ENCODE measurements around the gene CAPRIN2.

Gene CAPRIN2

DNA sequence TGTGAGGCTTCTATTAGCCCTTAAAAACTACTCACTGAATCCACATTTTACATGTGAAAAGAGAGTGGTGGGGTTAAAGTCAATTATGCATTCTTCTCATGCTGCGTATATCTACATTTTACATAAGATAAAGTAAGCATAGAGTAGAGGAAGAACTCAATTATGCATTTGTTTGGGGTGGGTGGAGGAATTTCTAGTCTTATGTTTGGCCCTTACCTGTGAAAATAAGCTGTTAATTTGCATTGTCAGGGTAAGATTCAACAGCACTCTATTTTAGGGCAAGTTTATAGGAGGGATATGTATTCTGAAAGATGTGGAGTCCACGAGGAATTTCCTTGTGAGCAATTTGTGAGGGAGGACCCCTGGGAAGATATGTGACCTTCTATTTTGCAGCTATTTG is 30.9 kb upstream of the CAPRIN2 start:
- H3K9me3 Mint-ChIP-seq = peaks cover 36% of the 10 kb centered on the region
- H3K4me3 Mint-ChIP-seq = no peak overlapping the region
- no peaks in the 10 kb centered on the region for H3K4me1 Mint-ChIP-seq
- H3K36me3 Mint-ChIP-seq (ENCODE audit: low read depth) = peaks cover 30% of the 10 kb centered on the region
- H3K27ac Mint-ChIP-seq = no peak overlapping the region
- TF ChIP-seq, protein P1, sequence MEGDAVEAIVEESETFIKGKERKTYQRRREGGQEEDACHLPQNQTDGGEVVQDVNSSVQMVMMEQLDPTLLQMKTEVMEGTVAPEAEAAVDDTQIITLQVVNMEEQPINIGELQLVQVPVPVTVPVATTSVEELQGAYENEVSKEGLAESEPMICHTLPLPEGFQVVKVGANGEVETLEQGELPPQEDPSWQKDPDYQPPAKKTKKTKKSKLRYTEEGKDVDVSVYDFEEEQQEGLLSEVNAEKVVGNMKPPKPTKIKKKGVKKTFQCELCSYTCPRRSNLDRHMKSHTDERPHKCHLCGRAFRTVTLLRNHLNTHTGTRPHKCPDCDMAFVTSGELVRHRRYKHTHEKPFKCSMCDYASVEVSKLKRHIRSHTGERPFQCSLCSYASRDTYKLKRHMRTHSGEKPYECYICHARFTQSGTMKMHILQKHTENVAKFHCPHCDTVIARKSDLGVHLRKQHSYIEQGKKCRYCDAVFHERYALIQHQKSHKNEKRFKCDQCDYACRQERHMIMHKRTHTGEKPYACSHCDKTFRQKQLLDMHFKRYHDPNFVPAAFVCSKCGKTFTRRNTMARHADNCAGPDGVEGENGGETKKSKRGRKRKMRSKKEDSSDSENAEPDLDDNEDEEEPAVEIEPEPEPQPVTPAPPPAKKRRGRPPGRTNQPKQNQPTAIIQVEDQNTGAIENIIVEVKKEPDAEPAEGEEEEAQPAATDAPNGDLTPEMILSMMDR (IDR thresholded peaks at IDR 0.05; ENCODE audit: unreplicated experiment in 3 of 3) = no peak
- no peaks in the 10 kb centered on the region for H3K27me3 Mint-ChIP-seq (ENCODE audit: low read depth)

DNA sequence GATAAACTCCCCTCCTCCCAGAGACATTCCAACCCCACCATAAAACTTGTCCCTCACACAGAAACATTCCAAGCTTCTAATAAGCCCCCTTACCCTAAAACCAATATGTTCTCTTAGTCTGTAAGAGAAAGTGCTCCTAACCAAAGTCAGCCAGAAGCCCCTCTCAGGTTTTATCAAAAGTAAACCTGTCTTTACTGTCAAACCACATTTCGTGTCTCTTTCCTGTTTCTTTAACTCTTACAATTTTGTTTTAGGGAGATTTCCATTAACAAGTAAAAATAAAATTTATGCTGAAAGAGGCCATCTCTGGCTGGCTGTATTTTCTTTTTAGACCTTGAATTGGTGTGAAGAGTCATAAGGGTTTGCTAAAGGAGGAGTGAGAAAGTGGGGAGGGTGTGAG is 29.8 kb upstream of the CAPRIN2 start:
- Mint-ChIP-seq H3K4me1 (no peaks in the 10 kb centered on the region), H3K36me3 (ENCODE audit: low read depth) (peaks cover 30% of the 10 kb centered on the region), H3K27ac (no peak overlapping the region), H3K27me3 (ENCODE audit: low read depth) (no peaks in the 10 kb centered on the region), H3K4me3 (no peak overlapping the region), H3K9me3 (peaks cover 40% of the 10 kb centered on the region)
- TF ChIP-seq, protein P1 (IDR thresholded peaks at IDR 0.05; ENCODE audit: unreplicated experiment in 3 of 3) = no peak

DNA sequence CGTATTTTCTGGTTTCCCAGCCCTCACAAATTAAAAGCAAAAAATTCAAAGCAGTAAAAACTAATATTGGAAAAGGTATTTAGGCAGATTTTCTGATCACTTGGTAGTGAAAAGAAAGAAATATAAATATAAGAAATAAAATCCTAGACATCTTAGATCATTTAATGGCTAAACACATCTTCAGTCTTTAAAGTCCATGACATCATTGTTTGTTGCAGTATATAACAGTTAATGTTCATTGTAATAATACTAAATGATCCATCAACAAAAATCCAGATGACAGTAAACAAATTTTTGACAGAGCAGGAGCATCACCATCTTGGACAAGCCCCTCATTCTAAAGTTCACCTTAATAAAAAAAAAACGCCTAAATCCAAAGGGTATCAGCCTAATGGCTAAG is 29.2 kb upstream of the CAPRIN2 start:
- Mint-ChIP-seq H3K27me3 (ENCODE audit: low read depth) (no peaks in the 10 kb centered on the region), H3K36me3 (ENCODE audit: low read depth) (peaks cover 30% of the 10 kb centered on the region), H3K9me3 (peaks cover 45% of the 10 kb centered on the region), H3K4me1 (no peaks in the 10 kb centered on the region), H3K4me3 (no peak overlapping the region), H3K27ac (no peak overlapping the region)
- TF ChIP-seq, protein P1 (IDR thresholded peaks at IDR 0.05; ENCODE audit: unreplicated experiment in 3 of 3) = no peak

DNA sequence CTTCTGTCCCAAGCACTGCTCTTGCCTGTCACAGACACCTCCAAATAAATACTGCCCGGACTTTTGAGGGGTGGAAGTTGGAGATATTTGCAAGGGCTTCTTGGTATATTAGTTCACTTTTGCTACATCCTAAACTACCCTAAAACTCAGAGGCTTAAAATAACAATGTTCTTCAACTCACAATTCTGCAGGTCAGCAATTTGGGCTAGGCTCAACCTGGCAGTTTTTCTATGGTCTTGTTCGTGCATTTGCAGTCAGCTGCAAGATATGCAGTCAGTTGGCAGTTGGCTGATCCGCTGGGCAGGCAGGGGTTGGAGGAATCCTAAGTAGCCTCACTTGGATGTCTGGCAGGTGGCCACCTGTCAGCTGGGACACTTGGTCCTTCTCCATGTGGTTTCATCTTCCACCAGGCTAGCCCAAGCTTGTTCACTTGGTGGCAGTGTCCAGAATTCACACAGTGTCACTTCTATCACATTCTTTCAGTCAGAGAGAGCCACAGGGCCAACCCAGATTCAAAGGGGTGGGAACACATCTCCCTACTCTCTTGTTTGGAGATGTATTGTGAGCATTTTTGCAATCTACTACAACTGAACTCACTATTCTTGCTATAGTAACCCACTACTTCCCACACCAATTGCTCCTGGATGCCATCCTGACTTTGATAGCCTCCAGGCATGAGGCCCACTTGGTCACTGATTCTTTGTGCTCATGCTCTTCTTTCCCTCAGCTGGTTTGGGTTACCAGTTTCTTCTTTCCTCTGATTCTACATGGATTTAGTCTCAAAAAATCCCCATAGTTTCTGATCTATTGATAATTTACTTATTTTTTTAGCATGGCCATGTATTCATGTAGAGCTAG is 27.8 kb upstream of the CAPRIN2 start:
- TF ChIP-seq, protein P1 (IDR thresholded peaks at IDR 0.05; ENCODE audit: unreplicated experiment in 3 of 3) = no peak
- no peaks in the 10 kb centered on the region for H3K27me3 Mint-ChIP-seq (ENCODE audit: low read depth)
- no peak overlapping the region for H3K4me3 Mint-ChIP-seq

DNA sequence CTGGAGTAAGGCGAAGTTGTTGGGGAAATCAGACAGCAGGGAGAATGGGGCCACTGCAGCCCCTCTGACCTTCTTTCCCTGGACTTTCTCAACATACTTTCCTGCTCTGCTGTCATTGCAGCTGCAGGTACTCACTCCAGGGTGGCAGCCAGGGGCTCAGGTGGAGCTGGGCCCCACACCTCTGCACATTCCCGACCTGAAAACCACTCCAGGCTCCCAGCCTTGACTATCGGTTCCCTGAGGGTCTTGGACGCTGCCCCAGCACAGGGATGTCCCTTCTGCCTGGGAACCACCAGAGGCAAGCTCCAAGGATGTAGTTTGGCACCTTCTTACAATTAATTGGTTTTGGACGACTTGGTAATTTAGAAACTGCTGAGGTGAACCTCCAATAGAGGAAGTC is 24.8 kb upstream of the CAPRIN2 start:
- Mint-ChIP-seq H3K27ac (no peak overlapping the region), H3K4me1 (no peaks in the 10 kb centered on the region), H3K9me3 (peaks cover 50% of the 10 kb centered on the region), H3K27me3 (ENCODE audit: low read depth) (no peaks in the 10 kb centered on the region), H3K36me3 (ENCODE audit: low read depth) (peaks cover 21% of the 10 kb centered on the region), H3K4me3 (no peak overlapping the region)
- TF ChIP-seq, protein P1 (IDR thresholded peaks at IDR 0.05; ENCODE audit: unreplicated experiment in 3 of 3) = no peak

More for the DNA sequence above, 27.8 kb upstream of the CAPRIN2 start:
- H3K27ac Mint-ChIP-seq = no peak overlapping the region
- peaks cover 58% of the 10 kb centered on the region for H3K9me3 Mint-ChIP-seq
- no peaks in the 10 kb centered on the region for H3K4me1 Mint-ChIP-seq
- peaks cover 29% of the 10 kb centered on the region for H3K36me3 Mint-ChIP-seq (ENCODE audit: low read depth)

DNA sequence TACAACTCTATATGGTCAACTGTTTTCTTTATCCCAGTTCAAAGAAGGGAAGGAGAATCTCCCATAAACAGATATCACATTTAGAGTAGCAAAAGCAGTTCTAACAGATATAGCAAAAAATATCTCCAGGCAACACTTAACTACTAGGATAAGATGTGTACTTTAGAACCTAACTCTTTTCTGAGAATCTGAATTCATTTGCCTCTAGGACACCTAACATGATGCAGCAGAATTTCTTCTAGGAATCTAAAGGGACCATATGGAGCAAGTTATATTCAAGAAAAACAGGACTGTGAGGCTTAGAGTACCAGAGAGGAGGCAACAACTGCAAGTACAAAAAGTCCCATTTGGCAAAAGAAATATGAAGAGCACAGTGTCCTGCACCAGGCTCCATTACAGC is 24.4 kb upstream of the CAPRIN2 start:
- TF ChIP-seq, protein P1 (IDR thresholded peaks at IDR 0.05; ENCODE audit: unreplicated experiment in 3 of 3) = no peak
- H3K4me1 Mint-ChIP-seq = no peaks in the 10 kb centered on the region
- peaks cover 46% of the 10 kb centered on the region for H3K9me3 Mint-ChIP-seq
- H3K4me3 Mint-ChIP-seq = no peak overlapping the region
- peaks cover 17% of the 10 kb centered on the region for H3K36me3 Mint-ChIP-seq (ENCODE audit: low read depth)
- H3K27me3 Mint-ChIP-seq (ENCODE audit: low read depth) = no peaks in the 10 kb centered on the region
- no peak overlapping the region for H3K27ac Mint-ChIP-seq
